Activated CD4-positive, alpha-beta T cell treated with anti-CD3 and anti-CD28 coated beads, Interleukin-2, Interleukin-4, amounts not matched to agents 100 ng/mL and 50 ng/mL, durations not matched to agents 16 hours and 8 hours (primary cell): ENCODE measurements around the gene UMAD1.
"Not testable (repeated sequence)": the region's sequence is repeated elsewhere in the genome, so short reads cannot be mapped to it uniquely, and the experiment has no call there.

Experiments
- DNase-seq: peaks from one replicate; pipeline ENCODE4 v3.0.0-alpha.2; 2020; ENCODE audit warnings: low spot score

UMAD1 gene

DNA sequence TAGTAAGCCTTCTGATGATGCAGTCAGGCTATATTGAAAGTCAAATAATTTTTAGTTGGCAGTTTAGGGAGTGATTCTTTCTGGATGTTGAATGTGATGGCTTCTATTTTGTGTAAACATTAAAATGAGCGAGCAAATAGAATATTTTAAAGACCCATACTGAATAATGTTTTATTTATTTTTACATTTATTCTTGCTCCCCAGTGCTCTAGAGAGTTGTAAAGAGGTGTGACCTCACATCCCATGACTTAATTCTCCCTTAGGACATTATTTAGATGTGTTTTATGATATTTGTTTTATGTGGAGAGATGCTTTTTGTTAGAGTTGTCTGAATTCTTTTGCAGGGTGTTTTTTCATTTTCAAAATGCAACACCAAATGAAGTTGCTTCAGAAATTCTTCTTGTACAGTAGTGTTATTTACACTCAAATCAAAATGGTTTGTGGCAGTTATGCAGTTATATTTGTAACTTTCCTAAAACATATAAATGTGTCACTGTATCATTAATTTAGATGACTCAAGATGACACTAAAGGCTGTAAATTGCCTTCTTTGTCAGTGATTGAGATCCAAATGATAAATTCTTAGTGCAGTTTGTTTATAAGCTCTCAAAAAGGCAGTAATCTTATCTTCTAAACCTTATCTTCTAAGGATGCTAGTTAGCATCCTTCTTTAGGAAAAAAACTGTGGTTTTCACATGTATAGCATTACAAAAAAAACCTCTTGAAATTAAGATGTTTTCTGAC is 12.4 kb downstream of the UMAD1 start:
- no peak for DNase-seq

DNA sequence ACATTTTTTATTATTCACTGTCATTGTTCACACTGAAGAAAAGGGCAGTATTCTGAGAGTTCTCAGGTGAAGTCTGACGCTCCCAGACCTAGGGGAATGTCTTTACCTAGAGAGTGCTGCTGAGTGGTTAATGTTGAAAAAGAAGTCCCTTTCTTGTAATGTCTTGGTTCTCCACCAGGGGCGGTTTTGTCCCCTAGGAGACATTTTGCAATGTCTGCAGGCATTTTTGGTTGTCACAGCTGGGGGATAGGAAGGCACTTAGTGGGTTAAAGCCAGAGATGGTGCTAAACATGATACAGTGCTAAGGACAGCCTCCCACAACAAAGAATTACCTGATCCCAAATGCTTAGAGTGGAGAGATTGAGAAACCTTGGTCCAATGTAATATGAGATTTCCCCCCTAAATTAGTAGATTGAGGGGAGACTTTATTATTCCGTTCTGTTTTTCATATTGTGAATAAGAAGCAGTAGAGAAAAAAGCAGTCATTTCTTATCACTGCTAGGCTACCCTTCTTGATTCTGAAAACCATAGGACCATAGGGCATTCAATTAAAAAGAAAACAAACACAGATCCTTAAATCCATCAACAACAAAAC is 13.1 kb downstream of the UMAD1 start:
- DNase-seq = peak; percentile 22

DNA sequence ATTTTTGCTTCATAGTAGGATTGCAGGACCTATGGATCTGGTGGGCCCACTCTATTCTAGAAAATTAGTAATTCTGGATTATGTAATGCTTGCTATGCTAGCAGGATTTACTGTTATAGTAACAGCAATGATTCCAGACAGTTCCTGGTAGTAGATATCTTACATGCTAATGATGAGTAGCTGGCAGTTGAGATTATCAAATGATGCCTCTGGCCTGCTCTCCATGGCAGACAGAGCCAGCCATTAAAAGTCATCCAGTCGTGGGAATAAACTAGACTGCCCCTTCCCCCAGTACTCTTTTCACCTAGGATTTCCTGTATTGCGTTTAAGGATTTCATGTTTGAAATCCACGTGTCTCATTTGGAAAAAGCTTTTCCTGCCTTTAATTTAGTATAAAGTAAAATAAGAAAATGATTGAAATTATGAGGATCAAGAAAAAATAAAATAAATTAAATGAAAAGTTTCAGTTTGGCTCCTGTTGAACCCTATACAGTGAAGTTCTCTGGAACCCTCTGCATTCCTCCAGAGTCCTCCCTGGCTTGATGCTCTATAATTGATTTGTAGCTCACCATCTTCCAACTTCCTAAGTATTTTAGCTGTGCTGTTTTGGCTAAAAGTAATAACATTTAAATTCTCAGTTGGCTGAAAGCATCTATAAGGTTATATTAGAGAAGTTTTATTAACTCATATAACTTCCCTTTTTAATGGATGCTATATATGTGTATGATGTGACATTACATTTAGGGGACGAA is 14.6 kb downstream of the UMAD1 start:
- no peak for DNase-seq

DNA sequence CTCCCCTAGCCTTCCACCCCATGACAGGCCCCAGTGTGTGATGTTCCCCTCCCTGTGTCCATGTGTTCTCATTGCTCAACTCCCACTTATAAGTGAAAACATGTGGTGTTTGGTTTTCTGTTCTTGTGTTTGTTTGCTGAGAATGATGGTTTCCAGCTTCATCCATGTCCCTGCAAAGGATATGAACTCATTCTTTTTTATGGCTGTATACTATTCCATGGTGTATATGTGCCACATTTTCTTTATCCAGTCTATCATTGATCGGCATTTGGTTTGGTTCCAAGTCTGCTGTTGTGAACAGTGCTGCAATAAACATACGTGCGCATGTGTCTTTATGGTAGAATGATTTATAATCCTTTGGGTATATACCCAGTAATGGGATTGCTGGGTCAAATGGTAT is 15.9 kb downstream of the UMAD1 start:
- DNase-seq = not testable (repeated sequence)

DNA sequence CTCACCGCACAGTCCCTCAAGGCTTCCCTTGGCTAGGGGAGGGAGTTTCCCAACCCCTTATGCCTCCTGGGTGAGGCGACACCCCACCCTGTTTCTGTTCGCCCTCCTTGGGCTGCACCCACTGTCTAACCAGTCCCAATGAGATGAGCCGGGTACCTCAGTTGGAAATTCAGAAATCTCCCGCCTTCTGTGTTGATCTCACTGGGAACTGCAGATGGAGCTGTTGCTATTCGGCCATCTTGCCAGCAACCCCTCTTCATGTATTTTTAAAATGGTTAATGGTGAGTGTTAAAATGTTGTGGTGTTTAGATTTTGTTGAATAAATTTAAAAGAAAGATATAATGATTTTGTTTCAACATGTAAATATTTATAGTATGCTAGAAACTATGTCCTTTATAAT is 22.0 kb downstream of the UMAD1 start:
- DNase-seq = no peak

DNA sequence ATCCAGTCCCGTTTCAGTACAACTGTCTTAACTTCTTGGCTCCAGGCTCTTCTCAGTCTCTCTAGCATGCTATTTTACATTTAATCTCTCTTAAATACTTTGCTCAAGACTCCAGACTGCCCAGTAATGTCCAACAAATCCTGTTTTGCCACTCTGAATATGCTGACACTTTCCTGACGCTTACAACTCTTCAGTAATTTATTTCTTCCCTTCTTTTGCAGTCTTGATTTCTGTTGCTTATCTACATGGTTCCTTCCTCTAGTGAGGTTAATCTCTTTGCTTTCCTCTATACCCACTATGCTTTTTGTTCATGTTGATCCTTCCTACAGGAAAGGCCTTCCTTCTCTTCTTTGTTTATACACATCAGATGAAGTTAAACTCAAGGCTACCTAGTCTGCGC is 23.7 kb downstream of the UMAD1 start:
- no peak for DNase-seq

DNA sequence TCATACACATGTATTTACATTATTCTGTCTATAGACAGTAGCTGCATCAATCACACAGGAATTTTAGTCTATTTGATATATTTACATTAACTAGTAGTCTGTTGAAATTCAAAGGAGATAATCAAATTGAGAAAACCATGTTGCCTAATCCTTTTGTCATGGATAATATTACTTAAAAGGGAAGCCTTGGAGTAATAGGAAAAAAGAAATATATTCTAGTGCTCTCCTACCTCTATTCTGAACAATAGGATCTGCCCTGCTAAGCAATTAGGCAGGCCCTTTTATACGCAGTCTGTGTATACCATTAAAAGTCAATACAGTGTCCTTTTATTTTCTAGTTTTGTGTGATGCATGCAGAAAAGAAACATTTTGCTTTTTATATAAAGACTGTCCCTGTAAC is 24.5 kb downstream of the UMAD1 start:
- no peak for DNase-seq

DNA sequence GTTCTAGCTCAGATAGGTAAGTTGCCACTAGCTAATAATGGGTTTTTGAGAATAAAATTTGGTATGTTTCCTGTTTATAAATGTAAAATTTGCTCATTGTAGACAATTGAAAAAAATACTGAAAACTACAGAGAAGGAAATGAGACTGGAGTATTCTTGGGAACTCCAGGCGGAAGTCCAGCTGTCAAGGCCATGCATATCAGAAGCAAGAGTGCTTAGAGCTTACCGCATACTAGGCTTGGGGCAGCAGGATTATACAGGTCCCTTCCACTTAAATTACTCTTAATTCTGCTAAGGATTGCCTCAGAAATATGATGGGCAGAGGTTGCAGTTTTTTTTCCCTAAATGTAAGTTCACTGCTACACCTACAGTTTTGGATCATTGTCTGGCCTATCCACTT is 26.6 kb downstream of the UMAD1 start:
- DNase-seq = no peak

DNA sequence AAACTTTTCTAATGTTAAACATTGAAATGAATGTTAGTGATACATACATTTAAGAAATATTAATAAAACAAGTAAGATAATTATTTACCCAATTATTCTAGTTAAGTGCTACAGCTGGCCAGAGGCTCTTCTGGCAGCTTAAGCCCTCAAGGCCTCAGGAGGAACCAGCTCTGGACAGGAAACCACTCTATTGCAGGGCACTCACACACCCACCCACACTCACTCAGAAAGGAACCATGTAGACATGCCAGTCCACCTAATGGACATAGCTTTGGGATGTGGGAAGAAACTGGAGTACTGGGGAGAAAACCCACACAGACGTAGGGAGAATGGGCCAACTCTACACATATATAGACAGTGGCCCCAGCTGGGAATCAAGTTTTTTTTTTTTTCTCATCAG is 28.2 kb downstream of the UMAD1 start:
- no peak for DNase-seq

DNA sequence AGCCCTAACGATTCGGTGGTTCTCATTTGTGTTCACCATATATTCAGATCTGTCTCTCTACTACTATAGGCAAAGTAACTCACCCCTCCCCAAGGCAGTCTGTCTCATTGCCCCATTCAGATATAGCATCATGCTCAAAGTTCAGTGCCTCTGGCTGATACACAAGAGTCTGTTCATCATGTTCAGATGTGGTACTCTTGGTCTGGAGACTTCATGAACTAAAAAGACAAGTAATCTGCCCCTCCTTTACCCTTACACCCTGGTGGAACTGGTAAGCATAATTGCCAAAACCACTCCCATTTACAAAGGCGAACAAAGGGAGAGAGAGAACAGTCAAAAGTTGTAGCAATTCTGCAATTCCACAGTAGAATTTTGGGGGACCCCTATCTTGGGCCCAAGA is 29.9 kb downstream of the UMAD1 start:
- DNase-seq = no peak

DNA sequence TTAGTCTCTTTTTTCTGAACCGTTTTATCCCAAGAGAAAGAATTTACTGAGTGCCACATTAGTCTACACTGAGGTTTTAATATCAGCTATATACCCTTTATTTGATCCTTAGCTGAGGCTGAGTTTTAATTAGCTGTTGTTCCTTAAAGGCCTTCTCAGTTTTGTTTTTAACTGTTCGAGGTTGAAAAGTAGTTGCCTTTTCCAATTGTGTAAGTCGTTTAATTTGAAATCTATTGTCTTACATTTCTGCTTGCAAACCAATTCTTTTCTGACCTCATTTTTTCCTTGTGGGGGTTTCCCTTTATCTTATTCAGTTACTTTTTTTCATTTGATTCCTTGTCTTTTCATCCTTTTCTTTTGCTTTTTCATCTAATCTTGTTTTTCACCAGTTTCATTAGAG is 30.8 kb downstream of the UMAD1 start:
- DNase-seq = no peak

DNA sequence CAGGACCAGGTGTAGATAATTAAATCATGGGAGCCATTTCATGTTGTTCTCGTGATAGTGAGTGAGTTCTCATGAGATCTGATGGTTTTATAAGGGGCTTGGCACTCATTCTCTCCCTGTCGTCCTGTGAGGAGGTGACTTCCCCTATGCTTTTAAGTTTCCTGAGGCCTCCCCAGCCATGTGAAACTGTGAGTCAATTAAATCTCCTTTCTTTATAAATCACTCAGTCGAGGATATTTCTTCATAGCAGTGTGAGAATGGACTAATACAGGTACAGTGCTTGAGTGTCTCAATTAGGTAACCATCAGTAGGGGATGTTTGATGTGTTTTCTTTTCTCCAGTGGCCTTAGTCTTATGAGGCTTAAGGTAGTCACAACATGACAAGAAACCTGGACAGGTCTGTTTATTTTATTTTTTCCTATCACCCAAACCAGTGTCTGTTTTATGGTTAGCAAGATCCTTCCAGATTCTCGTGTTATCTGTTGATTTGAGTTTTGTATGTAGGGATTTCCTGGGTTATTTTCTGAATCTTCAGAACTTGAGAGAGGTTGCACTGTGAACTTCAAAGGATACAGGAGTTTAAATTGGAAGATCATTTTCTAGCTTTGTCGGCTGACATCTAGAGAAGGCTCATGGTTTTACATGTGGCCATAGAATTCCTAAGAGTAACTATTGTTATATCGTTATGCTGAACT is 32.1 kb downstream of the UMAD1 start:
- peak; percentile 39 for DNase-seq

DNA sequence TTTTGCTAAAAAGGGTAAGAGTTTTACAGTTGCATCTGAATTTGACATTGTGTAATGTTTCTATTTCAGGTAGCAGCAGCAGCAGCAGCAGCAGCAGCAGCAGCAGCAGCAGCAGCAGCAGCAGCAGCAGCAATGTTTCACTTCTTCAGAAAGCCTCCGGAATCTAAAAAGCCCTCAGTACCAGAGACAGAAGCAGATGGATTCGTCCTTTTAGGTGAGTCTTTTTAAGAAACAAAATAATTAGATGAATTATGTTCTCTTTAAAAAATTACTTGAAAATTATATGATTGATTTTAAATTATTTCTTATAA is 32.6 kb downstream of the UMAD1 start:
- DNase-seq = no peak

DNA sequence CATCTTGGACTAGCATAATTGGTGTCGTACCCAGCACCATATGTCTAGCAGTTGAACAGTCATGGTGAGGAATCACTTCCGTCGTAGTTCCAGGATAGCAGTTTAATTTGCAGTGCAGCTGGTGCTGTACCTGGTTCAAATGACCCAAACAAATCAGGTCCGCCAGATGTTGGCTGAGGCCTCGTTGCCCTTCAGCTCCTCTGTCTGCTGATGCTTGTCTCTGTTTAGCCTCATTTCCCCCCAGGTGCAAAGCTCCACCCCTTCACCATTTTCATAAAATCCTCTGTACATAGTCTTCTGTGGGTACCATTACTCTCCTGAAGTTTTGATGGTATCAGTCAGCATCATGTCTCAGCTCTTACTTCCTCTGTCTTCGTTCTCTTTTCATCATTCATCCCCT is 35.1 kb downstream of the UMAD1 start:
- DNase-seq = no peak

DNA sequence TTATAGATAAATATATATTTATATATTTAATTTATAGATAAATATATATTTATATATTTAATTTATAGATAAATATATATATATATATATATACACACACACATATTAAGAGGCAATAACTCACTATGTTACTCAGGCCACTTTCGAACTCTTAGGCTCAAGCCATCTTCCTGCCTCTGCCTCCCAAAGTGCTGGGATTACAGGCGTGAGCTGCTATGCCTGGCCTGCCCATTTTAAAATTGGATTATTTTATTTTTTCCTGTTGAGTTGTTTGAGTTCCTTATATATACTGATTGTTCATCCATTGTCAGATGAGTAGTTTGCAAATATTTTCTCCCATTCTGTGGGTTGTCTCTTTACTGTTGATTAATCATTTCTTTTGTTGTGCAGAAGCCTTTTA is 39.1 kb downstream of the UMAD1 start:
- DNase-seq = not testable (repeated sequence)

DNA sequence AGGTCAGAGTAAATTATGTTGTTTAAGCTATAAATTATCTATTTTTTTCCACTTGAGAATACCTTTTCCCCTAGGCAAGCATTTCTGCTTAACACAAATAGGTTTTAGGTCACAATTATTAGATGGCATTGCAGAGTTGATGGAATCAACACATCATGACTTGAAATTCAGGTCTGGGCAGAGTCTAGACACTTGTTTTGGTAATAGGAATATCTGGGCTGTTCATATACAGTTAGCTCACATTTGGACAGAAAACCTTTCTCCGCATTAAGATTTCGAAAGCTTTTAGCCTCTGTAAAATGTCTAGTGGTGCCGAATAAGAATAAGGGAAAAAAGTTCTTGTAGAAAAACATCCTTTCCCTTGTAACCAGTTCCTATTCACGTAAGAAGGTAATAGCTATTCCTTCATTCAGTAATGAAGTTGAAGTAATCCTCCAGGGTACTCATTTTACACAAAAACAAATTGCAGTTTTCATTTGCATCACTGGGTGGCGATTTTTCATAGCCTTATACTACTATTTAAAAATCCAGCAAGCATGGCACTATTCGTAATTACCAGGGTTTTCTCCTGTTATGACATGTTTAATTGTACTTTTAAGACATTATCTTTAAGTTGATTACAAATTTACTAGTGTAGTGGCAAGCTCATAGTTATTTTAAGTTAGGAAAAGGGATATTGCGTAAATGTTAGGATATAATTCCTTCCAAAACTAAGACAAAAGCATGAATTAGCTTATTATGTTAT is 40.8 kb downstream of the UMAD1 start:
- DNase-seq = peak; percentile 53

DNA sequence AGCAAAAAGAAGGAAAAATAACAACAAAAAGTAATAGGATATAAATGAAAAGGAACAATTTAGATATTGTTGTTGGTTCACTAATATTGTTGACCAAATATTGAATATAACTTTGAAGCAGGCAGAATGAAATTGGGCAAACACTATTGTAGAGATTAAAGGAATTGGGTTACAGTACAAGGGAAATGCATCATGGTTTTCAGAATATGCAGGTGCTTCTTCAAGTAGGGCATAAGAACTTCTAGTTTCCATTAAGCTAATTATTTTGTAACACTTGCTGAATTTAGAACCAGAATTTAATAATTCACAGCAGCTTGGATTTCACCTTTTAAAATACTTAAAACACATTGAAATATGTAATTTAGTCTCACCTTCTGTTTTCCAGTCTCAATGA is 41.4 kb downstream of the UMAD1 start:
- no peak for DNase-seq

DNA sequence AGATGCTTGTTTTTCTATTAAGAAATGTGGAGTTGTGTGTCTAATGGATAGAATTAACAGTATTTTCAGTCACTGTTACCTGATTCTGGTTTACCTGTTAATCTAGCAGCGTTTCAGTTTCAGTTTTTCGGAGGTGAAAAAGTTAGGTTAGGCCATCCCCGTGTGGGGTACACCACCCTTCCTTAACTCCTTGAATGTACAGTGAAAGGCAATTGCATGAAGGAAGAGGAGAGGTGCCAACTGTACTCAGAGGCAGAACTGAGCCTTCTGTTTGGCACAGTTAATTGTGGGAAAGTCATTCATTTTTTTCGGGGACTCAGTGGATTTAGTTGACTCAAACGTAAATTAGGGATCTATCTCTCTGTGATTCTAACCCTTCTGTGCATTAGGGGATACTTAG is 42.3 kb downstream of the UMAD1 start:
- no peak for DNase-seq

DNA sequence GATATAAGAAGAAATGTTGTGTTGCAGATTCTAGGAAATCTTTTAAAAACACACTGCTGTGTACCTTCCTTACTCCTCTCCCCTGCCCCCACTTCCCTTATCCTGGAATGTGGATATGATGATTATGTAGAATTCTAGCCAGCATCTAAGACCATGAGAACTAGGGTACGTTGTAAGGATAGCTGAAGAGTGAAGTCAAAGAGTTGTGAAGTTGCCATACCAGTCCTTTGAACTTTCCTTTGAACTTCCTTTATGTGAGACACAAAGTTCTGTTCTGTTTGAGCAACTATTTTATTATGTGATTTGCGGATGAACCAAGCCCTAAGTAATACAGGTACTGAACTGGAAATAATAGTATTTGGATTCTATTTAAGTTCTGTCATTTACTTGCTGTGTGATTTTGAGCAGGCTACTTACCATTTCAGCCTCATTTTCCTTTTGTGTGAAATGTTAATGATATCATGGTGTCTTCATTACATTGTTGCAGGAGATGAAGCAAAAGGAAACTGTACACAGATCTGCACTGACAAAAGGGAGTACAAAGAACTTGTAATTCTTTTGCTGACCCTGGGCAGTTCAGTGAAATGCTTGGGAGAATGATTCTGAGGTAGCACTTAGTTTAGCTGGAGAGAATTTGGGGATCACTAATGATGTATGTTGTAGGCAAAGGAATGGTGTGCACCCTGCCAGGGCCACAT is 46.4 kb downstream of the UMAD1 start:
- no peak for DNase-seq

DNA sequence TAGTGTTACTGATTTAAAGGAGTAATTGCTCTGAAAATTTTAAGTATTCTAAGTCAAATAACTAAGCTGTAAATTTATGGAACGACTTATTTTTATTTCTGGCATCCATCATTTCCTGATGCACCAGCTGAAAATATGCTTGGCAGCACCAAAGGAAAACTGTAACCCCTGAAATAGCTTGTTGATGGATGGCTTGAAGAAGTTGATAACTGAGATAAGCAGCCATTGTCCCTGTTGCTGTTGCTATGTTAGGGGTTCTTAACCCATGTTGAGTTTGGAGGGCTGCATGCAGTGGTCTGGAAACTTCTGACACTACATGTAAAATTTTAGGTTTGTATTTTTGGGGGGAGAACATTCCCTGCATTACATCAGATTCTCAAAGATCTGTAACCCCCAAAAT is 47.2 kb downstream of the UMAD1 start:
- DNase-seq = no peak

DNA sequence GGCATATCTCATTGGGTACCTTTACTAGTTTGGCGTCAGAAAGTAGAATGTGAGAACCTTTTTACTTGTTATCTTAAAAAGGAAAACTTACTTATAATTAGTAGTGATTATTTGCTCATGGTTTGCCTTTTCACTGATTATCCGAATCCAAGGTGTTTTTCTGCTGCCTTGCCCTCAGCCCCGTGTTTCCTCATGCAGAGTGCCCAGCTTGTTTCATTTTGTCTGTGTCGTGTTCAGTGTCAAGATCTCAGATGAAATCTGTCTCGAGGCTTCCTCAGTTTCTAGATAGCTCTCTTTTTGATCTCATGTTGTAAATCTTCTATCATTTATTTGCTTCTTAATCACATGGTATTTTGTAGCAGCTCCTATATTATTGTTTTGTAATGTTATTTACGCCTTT is 47.8 kb downstream of the UMAD1 start:
- no peak for DNase-seq

DNA sequence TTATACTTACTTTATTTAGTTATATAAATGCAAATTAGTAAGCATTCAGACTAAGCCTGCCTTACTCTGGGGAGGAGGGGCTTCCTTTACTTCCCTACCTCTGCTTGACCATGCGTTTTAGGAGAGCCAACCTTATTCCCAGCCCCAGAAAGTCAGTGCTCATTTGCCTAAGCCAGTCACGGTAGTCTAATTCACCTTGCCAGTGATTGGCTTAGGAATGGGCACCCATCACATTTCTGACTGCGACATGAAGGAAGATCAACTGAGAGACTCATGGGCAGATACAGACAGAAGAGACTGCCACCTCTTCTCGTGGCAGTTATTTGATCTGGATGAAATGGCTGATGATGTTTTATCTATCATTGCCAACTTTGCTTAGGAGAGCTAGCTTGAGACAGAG is 48.4 kb downstream of the UMAD1 start:
- DNase-seq = no peak
